ENCODE data around the gene BTG1. TPM values are rescaled to one million over a fixed set of nuclear protein-coding genes. Genes with fewer than 3 reads are reported as not detected.

BTG1 gene
- total RNA-seq, 1 experiment from 2014 or later, result 2.0 TPM

DNA sequence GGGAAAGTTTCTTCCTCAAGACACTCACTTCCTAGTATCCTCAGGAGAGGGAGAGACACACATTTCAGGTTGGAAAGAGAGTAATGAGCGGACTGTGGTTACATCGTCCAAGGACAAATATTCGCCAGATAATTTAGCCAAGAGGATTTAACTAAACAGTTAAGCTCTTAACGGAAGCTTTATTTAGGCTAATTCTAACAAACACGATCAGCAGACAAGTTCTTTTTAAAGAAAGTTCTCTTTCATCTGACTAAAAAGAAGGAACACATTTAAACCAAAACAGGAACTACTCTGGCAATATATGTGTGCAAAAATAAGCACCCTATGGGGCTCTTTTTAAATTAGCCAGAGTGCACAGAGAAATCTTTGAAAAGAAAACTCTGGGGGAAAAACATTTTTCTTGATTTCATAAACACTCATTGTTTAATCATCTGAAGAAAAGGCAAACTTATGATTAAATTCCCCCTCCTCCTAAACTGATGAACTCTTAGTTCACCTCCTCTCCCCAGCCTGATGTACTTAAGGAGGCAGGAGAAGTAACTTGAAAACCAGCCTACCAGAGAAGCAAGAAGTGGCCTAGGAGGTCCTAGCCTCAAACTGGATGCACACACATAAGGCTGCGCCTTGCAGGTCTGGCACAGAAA lies 13.3 kb upstream of the BTG1 start:
- no peak overlapping the region for H3K4me3 ChIP-seq
- no peaks in the 10 kb centered on the region for H3K9me3 ChIP-seq
- H3K36me3 ChIP-seq, result no peaks in the 10 kb centered on the region
- no peak for DNase-seq
- no peaks in the 10 kb centered on the region for H3K27me3 ChIP-seq

DNA sequence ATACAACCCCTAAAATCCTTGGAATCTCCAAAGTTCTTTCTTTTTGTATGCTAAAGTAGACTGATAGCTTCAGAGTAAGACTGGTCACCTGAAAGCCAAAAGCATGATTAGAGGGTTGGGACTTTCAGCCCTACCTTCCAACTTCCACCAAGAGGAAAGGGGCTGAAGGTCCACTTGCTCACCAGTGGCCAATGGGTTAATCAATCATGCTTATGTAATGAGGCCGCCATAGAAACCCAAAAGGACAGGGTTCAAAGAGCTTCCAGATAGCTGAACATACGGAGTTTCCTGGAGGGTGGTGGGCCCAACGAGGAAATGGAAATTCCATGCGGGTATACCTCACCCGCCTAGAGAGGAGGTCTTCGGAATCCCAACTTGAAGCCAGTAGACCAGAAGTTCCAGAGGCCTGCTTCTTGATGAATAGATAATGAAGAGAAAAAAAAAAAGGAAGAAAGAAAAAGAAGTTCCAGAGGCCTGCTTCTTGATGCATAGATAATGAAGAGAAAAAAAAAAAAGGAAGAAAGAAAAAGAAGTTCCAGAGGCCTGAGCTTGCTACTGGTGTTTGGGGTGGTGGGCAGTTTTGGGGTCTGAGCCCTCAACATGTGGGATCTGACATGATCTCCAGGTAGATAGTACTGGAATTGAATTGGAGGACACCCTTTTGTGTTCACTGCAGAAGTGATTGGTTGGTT lies 11.2 kb upstream of the BTG1 start:
- no peaks in the 10 kb centered on the region for H3K9me3 ChIP-seq
- H3K4me3 ChIP-seq, result no peak overlapping the region
- no peaks in the 10 kb centered on the region for H3K36me3 ChIP-seq
- no peak for DNase-seq
- no peaks in the 10 kb centered on the region for H3K27me3 ChIP-seq

DNA sequence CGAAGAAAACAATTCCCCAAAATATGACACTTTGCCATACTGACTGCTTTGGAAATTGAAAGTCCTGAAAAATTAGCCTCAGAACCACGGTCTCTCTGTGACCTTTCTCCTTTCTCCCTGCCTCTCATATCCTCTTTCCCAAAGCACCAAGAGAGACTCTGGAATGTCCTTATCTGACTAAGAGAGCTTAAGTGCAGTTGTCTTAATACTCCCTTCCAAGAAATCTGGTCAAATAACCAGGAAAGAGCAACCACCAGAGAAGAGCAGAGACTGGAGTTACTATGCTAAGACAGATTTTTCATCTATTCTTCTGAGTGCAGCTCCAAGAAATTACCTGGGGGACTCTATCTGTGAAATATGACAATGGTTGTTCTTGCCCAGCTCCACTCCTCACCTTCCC lies 10.5 kb upstream of the BTG1 start:
- H3K36me3 ChIP-seq, result no peaks in the 10 kb centered on the region
- no peaks in the 10 kb centered on the region for H3K27me3 ChIP-seq
- no peaks in the 10 kb centered on the region for H3K9me3 ChIP-seq
- DNase-seq, result no peak
- no peak overlapping the region for H3K4me3 ChIP-seq

DNA sequence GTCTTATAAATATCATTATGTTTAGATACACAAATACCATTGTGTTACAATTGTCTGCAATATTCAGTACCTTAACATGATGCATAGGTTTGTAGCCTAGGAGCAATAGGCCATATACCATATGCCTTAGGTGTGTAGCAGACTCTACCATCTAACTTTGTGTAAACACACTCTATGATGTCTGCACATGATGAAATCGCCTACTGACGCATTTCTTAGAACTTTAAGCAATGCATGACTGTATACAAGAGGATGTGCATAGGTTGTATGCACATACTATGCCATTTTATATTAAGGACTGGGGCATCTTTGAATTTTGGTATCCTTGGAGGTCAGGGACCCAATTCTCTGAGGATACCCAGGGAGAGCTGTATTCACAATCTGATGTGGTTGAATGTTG lies 10.1 kb upstream of the BTG1 start:
- Histone ChIP-seq H3K36me3 (no peaks in the 10 kb centered on the region), H3K4me3 (no peak overlapping the region), H3K27me3 (no peaks in the 10 kb centered on the region), H3K9me3 (no peaks in the 10 kb centered on the region)
- DNase-seq, result no peak

DNA sequence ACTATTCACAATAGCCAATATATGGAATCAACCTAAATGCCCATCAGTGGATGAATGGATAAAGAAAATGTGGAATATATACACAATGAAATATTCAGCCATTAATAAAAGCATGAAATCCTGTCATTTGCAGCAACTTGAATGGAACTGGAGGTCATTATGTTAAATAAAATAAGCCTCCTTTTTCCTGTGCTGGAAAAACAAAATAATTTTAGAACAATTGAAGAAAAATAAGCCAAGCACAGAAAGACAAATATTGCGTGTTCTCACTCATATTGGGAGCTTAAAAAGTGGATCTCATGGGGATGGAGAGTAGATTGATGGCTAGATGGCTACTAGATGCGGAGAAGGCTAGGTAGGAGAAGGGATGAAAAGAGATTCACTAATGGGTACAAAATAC lies 6.3 kb upstream of the BTG1 start:
- no peak for DNase-seq
- H3K36me3 ChIP-seq, result no peaks in the 10 kb centered on the region
- H3K4me3 ChIP-seq, result no peak overlapping the region

DNA sequence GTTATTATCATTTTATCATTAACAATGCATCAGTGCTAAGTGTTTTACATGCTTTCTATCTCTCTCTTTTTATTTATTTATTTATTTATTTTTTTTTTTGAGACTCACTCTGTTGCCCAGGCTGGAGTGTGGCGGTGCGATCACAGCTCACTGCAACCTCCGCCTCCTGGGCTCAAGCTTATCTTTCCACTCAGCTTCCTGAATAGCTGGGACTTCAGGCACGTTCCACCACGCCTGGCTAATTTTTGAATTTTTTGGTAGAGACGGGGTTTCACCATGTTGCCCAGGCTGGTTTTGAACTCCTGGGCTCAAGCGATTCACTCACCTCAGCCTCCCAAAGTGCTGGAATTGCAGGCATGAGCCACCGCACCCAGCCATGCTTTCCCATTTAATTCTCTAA lies 3.9 kb upstream of the BTG1 start:
- no peaks in the 10 kb centered on the region for H3K9me3 ChIP-seq
- no peak for DNase-seq
- no peak overlapping the region for H3K4me3 ChIP-seq
- no peaks in the 10 kb centered on the region for H3K27me3 ChIP-seq
- H3K36me3 ChIP-seq, result no peaks in the 10 kb centered on the region

More for the DNA sequence above, 6.3 kb upstream of the BTG1 start:
- no peaks in the 10 kb centered on the region for H3K27me3 ChIP-seq
- H3K9me3 ChIP-seq, result no peaks in the 10 kb centered on the region

DNA sequence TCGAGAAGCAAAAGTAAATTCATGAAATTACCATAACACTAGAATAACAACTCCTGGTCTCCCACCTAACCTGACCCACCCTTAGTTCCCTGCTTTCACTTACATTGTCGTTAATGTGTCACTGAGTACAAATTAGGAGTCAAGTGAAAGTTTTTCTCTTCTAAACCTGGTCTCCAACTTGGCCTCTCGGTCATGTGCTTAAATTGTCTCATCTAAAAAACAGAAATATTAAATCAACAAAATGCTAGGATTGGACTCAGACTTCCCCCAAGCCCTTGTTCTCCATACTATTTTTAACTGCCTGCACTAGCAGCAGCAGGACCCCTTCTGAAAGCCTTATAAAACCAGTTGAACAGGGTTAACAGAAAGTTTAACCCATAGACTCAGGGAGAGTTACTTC lies 1.8 kb upstream of the BTG1 start:
- DNase-seq, result no peak
- no peaks in the 10 kb centered on the region for H3K9me3 ChIP-seq
- H3K36me3 ChIP-seq, result peaks cover 16% of the 10 kb centered on the region
- H3K27me3 ChIP-seq, result no peaks in the 10 kb centered on the region
- no peak overlapping the region for H3K4me3 ChIP-seq

DNA sequence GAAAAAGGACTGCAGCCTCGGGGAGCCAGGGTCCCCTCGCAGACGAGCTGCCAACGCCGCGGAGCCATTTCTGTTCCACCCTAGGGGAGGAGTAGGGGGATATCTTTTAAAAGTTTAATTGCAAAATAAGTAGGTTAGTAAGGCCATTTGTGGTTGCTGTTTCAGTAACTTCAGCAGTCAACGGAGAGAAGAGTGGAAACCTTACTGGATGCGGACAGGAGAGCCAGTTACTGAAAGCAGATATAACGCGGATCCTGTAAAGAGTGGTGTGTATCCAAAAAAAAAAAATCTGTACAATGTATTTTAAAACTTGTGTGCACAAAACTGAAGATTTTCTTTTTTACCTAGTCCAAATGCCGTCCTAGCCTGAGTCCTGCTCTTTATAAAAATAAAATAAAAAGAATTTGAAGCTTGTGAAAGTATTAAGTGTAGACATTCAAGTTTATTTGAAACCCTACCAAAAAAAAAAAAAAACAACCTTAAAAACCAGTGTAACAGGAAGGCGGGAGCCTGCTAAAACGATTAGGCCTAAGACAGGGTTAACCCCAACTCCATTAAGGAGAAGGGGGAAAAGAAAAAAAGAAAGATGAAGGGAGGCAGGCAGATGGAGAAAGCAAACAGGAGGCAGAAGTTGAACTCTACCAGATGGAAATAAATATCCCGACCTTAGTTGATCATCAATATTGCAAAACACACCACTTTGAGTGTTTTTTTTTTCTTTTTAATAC lies 1.0 kb upstream of the BTG1 start:
- Histone ChIP-seq H3K36me3 (peaks cover 24% of the 10 kb centered on the region), H3K27me3 (no peaks in the 10 kb centered on the region), H3K9me3 (no peaks in the 10 kb centered on the region), H3K4me3 (peak overlapping the region; percentile 76)
- no peak for DNase-seq

DNA sequence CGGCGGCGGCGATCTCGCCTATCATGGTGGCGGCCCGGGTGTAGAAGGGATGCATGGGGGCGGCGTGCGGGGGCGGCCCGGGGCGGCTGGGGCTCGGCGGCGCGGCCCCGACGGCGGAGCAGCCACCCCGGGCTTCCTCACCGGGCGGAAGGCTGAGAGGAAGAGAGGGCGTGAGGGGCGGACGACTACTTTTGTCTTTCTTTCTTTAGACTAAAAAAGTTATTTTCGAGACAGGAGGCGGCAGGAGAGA lies 240 bp downstream of the BTG1 start:
- Histone ChIP-seq H3K9me3 (no peaks in the 10 kb centered on the region), H3K4me3 (peak overlapping the region; percentile 76), H3K27me3 (no peaks in the 10 kb centered on the region), H3K36me3 (peaks cover 32% of the 10 kb centered on the region)
- DNase-seq, result no peak

DNA sequence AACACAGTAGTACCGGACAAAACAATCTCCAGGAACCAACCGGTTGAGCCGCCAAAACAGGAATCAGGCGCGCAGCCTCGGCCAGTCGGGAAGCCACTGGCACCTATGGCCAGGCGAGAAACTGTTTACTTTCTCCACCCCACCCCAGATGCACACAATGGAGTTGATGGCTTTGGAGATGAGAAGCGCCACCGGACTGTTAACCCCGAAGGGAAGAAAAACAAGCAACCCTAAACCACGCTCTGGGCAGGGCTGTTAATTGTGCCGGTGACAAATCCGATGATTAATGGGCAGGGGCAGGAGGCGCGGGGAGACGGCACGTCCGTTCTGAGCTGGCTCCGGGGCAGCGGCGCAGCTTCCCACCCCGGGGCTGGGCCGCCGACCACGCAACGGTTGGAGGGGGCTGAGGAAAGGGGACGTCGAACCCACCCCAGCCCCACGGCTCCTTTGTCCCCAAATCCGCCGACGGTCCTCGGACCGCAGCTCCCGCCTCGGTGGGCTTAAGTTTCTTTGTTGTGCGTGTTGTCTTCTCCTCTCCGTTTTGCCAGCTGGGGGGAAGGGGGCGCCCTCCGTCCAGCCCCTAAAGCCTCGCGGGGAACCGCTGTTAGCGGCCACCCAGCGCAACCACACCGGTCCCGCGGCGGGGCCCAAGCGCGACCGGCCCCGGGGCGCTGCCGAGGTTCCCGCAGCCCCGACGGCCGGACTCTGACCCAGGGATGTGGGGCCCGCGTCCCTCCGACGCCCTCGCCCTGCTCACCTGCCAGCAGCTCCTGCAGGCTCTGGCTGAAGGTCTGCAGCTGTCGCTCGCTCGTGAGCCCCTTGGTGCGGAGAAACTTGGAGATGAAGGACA lies 790 bp downstream of the BTG1 start:
- no peaks in the 10 kb centered on the region for H3K9me3 ChIP-seq
- H3K27me3 ChIP-seq, result no peaks in the 10 kb centered on the region
- H3K36me3 ChIP-seq, result peaks cover 35% of the 10 kb centered on the region
- peak overlapping the region; percentile 76 for H3K4me3 ChIP-seq
- DNase-seq, result peak; percentile 77

DNA sequence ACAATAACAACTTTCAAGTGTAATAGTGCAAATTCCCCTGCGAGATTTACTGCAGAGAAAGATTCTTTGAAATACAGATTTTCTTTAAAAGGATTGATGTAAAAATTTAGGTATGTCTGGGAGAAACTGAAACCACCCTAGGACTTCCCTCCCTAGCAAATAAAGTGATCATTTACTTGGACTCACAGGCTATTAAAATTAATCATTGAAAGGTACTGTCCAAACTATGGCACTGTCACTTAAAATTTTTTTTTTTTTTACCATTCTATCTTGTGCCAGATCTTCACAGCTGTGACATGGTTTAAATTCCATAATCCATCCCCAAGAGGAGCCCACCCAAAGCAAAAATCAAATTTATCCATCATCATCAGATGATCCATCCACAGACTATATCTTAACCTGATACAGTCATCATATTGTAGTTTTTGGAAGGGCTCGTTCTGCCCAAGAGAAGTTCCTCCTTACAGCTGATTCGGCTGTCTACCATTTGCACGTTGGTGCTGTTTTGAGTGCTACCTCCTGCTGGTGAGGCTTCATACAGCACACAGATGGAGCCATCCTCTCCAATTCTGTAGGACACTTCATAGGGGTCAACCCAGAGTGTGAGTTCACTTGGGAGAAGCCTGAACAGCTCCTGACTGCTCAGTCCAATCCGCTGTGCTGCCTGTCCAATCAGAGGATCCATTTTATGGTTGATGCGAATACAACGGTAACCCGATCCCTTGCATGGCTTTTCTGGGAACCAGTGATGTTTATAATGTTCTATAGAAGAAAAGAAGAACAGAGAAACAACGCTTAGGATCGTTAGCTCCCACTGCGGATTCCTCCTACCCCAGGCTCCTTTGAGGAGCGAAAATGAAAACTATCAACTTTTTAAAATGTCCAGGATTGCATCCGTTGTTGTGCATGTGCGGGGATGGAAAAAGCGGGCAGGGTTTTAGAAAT lies 1.7 kb downstream of the BTG1 start:
- Histone ChIP-seq H3K36me3 (peaks cover 43% of the 10 kb centered on the region), H3K9me3 (no peaks in the 10 kb centered on the region), H3K27me3 (no peaks in the 10 kb centered on the region), H3K4me3 (peak overlapping the region; percentile 76)
- peak; percentile 75 for DNase-seq

DNA sequence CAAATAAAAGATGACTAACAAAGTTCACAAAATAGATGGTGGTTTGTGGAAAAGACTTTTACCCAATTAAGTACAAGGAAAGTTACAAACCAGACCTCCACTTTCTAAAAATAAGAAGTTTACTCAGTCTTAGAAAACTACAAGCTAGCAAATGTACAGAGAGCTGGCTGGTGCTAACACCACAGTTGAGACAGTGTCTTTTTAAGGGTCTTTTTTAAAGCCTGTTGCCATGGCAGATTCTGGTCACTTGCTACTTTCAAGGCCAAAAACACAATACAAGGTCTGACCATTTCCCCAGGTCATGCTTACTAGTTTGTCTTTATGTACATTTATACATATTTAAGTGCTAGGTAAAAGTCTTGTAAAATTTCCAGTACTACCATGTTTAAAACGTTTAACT lies 2.4 kb downstream of the BTG1 start:
- Histone ChIP-seq H3K9me3 (no peaks in the 10 kb centered on the region), H3K27me3 (no peaks in the 10 kb centered on the region), H3K4me3 (peak overlapping the region; percentile 76), H3K36me3 (peaks cover 49% of the 10 kb centered on the region)
- no peak for DNase-seq

DNA sequence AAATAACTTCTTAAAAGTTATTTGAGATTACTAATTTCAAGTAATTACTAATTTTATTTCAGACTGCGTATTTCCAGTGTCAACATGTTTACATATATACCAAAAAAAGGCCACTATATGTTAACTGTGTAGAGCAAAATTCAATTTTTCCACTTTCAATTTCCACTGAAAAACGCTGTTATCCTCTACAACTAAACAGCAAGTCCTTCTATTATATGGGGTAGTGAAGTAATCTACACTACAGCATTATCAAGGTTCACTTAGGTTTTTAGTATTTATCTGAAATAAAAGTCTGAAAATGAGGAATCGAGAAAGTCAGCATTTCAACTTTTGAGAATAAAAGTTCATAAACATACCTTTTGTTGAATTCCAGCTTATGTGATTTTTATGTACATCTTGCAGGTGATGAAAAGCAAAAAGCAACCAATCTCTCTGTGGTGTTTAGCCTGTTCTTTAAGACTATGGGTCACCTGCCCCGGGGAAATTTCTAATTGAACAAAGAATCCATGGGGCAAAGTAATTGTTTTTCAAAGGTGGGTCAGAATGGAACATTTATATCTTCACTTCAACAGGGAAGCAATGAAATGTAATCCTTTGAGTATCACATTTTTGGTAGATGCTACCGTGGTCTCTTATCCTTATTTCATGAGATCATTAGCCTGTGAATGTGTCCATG lies 3.3 kb downstream of the BTG1 start:
- no peaks in the 10 kb centered on the region for H3K27me3 ChIP-seq
- peak overlapping the region; percentile 76 for H3K4me3 ChIP-seq
- H3K9me3 ChIP-seq, result no peaks in the 10 kb centered on the region
- peaks cover 54% of the 10 kb centered on the region for H3K36me3 ChIP-seq
- no peak for DNase-seq

DNA sequence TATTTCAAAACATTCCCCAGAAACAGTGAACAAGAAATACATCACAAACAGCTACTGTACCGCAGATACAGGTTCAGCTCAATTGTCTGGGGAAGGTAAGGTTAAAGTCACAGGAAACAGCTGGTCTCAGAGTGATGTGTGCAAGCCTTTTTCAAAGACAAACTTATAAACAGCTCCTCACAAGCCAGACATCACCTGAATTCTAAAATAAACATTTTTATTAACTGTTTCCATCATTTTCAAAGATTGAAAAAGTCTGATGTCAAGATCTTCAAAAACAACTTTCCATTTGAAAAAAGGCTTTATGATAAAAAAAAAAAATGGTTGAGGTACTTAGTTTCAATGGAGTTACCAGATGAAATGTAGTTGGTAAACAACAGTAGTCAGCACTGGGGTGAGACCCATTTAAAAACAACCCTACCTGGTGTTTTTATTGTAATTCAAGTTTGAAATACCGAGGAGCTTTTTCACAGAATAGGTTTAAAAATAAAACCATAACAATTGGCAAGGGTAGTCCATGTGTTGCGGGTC lies 4.0 kb downstream of the BTG1 start:
- Histone ChIP-seq H3K9me3 (no peaks in the 10 kb centered on the region), H3K4me3 (peak overlapping the region; percentile 76), H3K36me3 (peaks cover 54% of the 10 kb centered on the region), H3K27me3 (no peaks in the 10 kb centered on the region)
- DNase-seq, result no peak

DNA sequence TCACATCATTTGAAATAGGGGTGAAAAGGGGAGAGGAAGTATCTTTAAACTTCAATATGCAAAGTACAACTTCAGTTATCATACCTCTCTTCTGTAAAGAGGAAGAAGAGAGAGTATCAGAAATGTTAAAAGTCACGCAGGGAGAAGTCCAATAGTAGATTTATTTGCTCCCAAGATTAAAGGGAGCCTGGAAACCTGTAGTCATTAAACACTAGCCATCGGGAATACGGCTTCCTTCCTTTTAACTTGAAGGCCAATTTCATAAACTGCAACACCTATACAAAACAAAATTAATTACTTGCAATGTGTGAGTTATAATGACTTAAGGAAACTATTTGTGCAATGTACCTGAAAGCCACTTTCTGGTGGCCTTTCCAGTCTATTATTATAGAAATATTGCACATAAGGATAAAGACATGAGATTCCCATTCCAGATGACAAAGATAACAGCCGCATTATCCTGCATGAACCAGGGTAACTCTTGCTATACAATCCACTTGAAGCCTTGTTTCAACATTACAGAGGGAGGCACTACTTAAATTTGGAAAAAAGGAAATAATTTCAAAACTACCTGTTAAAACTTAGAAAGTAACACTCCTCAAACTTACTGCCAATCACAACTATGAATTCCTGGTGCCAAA lies 4.6 kb downstream of the BTG1 start:
- no peaks in the 10 kb centered on the region for H3K9me3 ChIP-seq
- H3K4me3 ChIP-seq, result peak overlapping the region; percentile 76
- no peaks in the 10 kb centered on the region for H3K27me3 ChIP-seq
- no peak for DNase-seq
- H3K36me3 ChIP-seq, result peaks cover 54% of the 10 kb centered on the region

Measured in MG63 (cell line).